Measurements from ENCODE around the gene RAMAC.
"Not testable (repeated sequence)": the region's sequence is repeated elsewhere in the genome, so short reads cannot be mapped to it uniquely, and the experiment has no call there.

DNA sequence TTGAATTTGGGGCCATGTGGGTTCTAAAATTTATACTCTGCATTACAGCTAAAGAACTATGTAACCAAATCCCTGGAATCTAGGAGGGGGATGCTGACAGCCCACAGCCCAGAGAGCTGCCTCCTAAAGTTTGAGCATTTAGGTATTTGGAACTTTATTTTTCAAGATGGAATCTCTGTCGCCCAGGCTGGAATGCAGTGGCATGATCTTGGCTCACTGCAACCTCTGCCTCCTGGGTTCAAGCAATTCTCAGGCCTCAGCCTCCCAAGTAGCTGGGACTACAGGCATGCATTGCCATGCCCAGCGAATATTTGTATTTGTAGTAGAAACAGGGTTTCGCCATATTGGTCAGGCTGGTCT lies 14.6 kb downstream of the RAMAC start:
- TF ChIP-seq CEBPB (IDR thresholded peaks at IDR 0.05; ENCODE audit: low read depth, low read length), result not testable (repeated sequence)
- TF ChIP-seq, protein P1, sequence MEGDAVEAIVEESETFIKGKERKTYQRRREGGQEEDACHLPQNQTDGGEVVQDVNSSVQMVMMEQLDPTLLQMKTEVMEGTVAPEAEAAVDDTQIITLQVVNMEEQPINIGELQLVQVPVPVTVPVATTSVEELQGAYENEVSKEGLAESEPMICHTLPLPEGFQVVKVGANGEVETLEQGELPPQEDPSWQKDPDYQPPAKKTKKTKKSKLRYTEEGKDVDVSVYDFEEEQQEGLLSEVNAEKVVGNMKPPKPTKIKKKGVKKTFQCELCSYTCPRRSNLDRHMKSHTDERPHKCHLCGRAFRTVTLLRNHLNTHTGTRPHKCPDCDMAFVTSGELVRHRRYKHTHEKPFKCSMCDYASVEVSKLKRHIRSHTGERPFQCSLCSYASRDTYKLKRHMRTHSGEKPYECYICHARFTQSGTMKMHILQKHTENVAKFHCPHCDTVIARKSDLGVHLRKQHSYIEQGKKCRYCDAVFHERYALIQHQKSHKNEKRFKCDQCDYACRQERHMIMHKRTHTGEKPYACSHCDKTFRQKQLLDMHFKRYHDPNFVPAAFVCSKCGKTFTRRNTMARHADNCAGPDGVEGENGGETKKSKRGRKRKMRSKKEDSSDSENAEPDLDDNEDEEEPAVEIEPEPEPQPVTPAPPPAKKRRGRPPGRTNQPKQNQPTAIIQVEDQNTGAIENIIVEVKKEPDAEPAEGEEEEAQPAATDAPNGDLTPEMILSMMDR (conservative IDR thresholded peaks at IDR 0.05; ENCODE audit: low read depth, low read length), result not testable (repeated sequence)
